ENCODE data around the gene MRRF.
A peak's percentile ranks its signal among the peaks of the same experiment; 100 is the strongest.

- TF ChIP-seq POLR2A (IDR thresholded peaks at IDR 0.05) = no peak
- TF ChIP-seq, protein P1, sequence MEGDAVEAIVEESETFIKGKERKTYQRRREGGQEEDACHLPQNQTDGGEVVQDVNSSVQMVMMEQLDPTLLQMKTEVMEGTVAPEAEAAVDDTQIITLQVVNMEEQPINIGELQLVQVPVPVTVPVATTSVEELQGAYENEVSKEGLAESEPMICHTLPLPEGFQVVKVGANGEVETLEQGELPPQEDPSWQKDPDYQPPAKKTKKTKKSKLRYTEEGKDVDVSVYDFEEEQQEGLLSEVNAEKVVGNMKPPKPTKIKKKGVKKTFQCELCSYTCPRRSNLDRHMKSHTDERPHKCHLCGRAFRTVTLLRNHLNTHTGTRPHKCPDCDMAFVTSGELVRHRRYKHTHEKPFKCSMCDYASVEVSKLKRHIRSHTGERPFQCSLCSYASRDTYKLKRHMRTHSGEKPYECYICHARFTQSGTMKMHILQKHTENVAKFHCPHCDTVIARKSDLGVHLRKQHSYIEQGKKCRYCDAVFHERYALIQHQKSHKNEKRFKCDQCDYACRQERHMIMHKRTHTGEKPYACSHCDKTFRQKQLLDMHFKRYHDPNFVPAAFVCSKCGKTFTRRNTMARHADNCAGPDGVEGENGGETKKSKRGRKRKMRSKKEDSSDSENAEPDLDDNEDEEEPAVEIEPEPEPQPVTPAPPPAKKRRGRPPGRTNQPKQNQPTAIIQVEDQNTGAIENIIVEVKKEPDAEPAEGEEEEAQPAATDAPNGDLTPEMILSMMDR (IDR thresholded peaks at IDR 0.05) = peak; percentile 87 to 96 (median 94)
Observed at GRCh38 chr9:122350577-122351355, 86.1 kb downstream of the MRRF start.

Data from tibial nerve (tissue), 3 donors.